HCT116 (cell line): ENCODE measurements around the gene PDE6H.

Experiments used
- CTCF ChIP-seq, 3 experiments: fragments of 200-600 bp in 1 of 3; sonication (generic) in 1 of 3; IDR thresholded peaks in 2 of 3; conservative IDR thresholded peaks in 1 of 3; 2 replicates each; pipeline ENCODE4 v1.5.1; 2012 to 2017; ENCODE audit warnings: low read depth in 2 of 3, low read length in 2 of 3, antibody characterized with exemption in 1 of 3, borderline replicate concordance in 1 of 3, control low read depth in 1 of 3, mild to moderate bottlenecking in 1 of 3, mixed read lengths in 1 of 3, mixed run types in 1 of 3, moderate library complexity in 1 of 3; ENCODE audit not compliant: insufficient read depth in 1 of 3
- EZH2phosphoT487 ChIP-seq: fragments of 200-600 bp; IDR thresholded peaks from 2 replicates; pipeline ENCODE4 v1.6.1; 2018; ENCODE audit warnings: antibody characterized with exemption, borderline replicate concordance
- POLR2AphosphoS5 ChIP-seq: IDR thresholded peaks from 2 replicates; pipeline ENCODE4 v1.6.1; 2011; ENCODE audit warnings: mild to moderate bottlenecking, low read depth, low read length, moderate library complexity
- RAD21 ChIP-seq: IDR thresholded peaks from 2 replicates; pipeline ENCODE4 v1.6.1; 2012; ENCODE audit warnings: low read depth, mild to moderate bottlenecking
- SIN3A ChIP-seq: IDR thresholded peaks from 2 replicates; pipeline ENCODE4 v1.6.1; 2012; ENCODE audit warnings: low read depth
- YY1 ChIP-seq: IDR thresholded peaks from 2 replicates; pipeline ENCODE4 v1.6.1; 2011; ENCODE audit warnings: low read length, low read depth, moderate library complexity, mild to moderate bottlenecking; ENCODE audit not compliant: insufficient replicate concordance; ENCODE audit errors: extremely low read depth

DNA sequence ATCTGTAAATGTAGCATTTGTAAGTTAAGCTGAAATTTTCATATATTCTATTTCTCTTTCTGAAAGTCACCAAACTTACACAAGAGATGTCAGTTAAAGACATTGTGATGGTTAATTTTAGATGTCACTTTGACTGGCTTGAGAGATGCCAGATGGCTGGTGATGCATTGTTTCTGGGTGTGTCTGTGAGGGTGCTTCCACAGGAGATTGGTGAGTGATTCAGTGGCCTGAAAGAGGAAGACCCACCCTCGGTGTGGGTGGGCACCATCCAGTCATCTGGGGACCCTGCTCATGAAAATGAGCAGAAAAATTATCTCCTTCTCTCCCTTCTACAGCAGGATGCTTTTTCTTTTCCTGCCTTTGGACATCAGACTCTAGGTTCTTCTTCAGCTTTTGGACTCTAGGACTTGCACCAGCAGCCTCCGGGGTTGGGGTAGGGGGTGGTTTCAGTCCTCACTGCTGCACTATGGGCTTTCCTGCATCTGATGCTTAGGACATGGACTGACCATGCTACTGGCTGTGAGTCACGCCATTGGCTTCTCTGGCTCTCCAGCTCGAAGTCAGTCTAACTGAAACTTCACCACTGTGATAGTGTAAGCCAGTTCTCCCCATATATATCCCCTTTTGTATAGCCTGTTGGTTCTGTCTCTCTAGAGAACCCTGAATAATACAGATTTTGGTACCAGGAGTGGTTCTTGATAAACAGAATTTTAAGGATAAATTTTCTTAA lies 20.9 kb downstream of the PDE6H start:
- no peak for TF ChIP-seq CTCF (IDR thresholded peaks at IDR 0.05 in 2 of 3, conservative IDR thresholded peaks at IDR 0.05 in 1 of 3; ENCODE audit: borderline replicate concordance in 1 of 3, insufficient read depth in 1 of 3, low read depth in 2 of 3, low read length in 2 of 3)
- TF ChIP-seq RAD21: no peak
- TF ChIP-seq YY1: no peak
- no peak for TF ChIP-seq SIN3A
- TF ChIP-seq EZH2phosphoT487: no peak
- no peak for TF ChIP-seq POLR2AphosphoS5
